ENCODE results near the gene PTPRR. TPM values are rescaled to one million over a fixed set of nuclear protein-coding genes. Genes with fewer than 3 reads are reported as not detected.

The PTPRR gene
- total RNA-seq, 1 experiment from 2014 or later: 0.46 TPM

GRCh38 chr12:70748809-70749208 lies 171.7 kb downstream of the PTPRR start (continued):
- TF ChIP-seq, protein P1, sequence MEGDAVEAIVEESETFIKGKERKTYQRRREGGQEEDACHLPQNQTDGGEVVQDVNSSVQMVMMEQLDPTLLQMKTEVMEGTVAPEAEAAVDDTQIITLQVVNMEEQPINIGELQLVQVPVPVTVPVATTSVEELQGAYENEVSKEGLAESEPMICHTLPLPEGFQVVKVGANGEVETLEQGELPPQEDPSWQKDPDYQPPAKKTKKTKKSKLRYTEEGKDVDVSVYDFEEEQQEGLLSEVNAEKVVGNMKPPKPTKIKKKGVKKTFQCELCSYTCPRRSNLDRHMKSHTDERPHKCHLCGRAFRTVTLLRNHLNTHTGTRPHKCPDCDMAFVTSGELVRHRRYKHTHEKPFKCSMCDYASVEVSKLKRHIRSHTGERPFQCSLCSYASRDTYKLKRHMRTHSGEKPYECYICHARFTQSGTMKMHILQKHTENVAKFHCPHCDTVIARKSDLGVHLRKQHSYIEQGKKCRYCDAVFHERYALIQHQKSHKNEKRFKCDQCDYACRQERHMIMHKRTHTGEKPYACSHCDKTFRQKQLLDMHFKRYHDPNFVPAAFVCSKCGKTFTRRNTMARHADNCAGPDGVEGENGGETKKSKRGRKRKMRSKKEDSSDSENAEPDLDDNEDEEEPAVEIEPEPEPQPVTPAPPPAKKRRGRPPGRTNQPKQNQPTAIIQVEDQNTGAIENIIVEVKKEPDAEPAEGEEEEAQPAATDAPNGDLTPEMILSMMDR (IDR thresholded peaks at IDR 0.05): no peak
- TF ChIP-seq SMAD4 (CRISPR knock-in tag; IDR thresholded peaks at IDR 0.05) (no peak), ZNF138 (CRISPR knock-in tag; conservative IDR thresholded peaks at IDR 0.05) (no peak), NR2C2 (CRISPR knock-in tag; IDR thresholded peaks at IDR 0.05) (no peak), ZNF671 (CRISPR knock-in tag; IDR thresholded peaks at IDR 0.05) (no peak), GABPB1 (CRISPR knock-in tag; IDR thresholded peaks at IDR 0.05) (no peak)

GRCh38 chr12:70747445-70748260 lies 172.9 kb downstream of the PTPRR start:
- Mint-ChIP-seq H3K4me1 (no peaks in the 10 kb centered on the region), H3K27ac (no peak overlapping the region), H3K36me3 (no peaks in the 10 kb centered on the region), H3K4me3 (no peak overlapping the region), H3K27me3 (ENCODE audit: low read depth) (no peaks in the 10 kb centered on the region; the same call in 1 of the 2 replicates), H3K9me3 (peaks cover 7% of the 10 kb centered on the region)
- TF ChIP-seq TCF7 (CRISPR knock-in tag; IDR thresholded peaks at IDR 0.05; ENCODE audit: low read depth) (no peak), MAX (CRISPR knock-in tag; IDR thresholded peaks at IDR 0.05) (no peak), ARID4B (CRISPR knock-in tag; IDR thresholded peaks at IDR 0.05; ENCODE audit: borderline replicate concordance) (no peak), RELA (CRISPR knock-in tag; IDR thresholded peaks at IDR 0.05; ENCODE audit: borderline replicate concordance) (no peak), TEAD4 (CRISPR knock-in tag; IDR thresholded peaks at IDR 0.05) (no peak), HMGA2 (CRISPR knock-in tag; IDR thresholded peaks at IDR 0.05) (no peak), ZNF219 (CRISPR knock-in tag; IDR thresholded peaks at IDR 0.05; ENCODE audit: borderline replicate concordance) (no peak), ZNF396 (CRISPR knock-in tag; IDR thresholded peaks at IDR 0.05; ENCODE audit: borderline replicate concordance) (no peak), ZNF671 (CRISPR knock-in tag; IDR thresholded peaks at IDR 0.05) (no peak), ZNF317 (CRISPR knock-in tag; IDR thresholded peaks at IDR 0.05; ENCODE audit: borderline replicate concordance, low read depth) (no peak), GABPB1 (CRISPR knock-in tag; IDR thresholded peaks at IDR 0.05) (no peak), RORB (CRISPR knock-in tag; IDR thresholded peaks at IDR 0.05) (no peak)
- TF ChIP-seq, protein P2, sequence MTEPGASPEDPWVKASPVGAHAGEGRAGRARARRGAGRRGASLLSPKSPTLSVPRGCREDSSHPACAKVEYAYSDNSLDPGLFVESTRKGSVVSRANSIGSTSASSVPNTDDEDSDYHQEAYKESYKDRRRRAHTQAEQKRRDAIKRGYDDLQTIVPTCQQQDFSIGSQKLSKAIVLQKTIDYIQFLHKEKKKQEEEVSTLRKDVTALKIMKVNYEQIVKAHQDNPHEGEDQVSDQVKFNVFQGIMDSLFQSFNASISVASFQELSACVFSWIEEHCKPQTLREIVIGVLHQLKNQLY (CRISPR knock-in tag; IDR thresholded peaks at IDR 0.05): no peak
- TF ChIP-seq, protein P3, sequence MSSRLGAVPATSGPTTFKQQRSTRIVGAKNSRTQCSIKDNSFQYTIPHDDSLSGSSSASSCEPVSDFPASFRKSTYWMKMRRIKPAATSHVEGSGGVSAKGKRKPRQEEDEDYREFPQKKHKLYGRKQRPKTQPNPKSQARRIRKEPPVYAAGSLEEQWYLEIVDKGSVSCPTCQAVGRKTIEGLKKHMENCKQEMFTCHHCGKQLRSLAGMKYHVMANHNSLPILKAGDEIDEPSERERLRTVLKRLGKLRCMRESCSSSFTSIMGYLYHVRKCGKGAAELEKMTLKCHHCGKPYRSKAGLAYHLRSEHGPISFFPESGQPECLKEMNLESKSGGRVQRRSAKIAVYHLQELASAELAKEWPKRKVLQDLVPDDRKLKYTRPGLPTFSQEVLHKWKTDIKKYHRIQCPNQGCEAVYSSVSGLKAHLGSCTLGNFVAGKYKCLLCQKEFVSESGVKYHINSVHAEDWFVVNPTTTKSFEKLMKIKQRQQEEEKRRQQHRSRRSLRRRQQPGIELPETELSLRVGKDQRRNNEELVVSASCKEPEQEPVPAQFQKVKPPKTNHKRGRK (CRISPR knock-in tag; IDR thresholded peaks at IDR 0.05; ENCODE audit: borderline replicate concordance): no peak
- ChIA-PET CTCF (interaction anchor here (0.5 kb wide), 1 partner anchor 14 kb away, joined by 3 read pairs; no protein-coding TSS in a partner anchor), POLR2A (interaction anchor here (0.7 kb wide), 1 partner anchor 248 kb away, joined by 3 read pairs; no protein-coding TSS in a partner anchor)
- ATAC-seq (no peak), DNase-seq (ENCODE audit: low spot score) (no peak)

Measured in WTC11 (cell line).